Bronchus fibroblast of lung (primary cell): ENCODE results near the gene DDX25. TPM values are rescaled to one million over a fixed set of nuclear protein-coding genes. Genes with fewer than 3 reads are reported as not detected.

ENCODE experiments used
- total RNA-seq: library from RNA; depleted of rRNA; stranded (reverse); fragments of >200 nt; gene quantifications from 2 replicates; pipeline ENCODE4 v1.2.3, GENCODE V29; 2015

The DDX25 gene
- total RNA-seq = 0.15 TPM in 1 of 2 replicates, not detected in the other

GRCh38 chr11:125903711-125904659 is at the start of gene DDX25:
Gene DDX25 (plus strand): TSS chr11:125904508. CDS start chr11:125904518, 10 bp downstream.

DNA sequence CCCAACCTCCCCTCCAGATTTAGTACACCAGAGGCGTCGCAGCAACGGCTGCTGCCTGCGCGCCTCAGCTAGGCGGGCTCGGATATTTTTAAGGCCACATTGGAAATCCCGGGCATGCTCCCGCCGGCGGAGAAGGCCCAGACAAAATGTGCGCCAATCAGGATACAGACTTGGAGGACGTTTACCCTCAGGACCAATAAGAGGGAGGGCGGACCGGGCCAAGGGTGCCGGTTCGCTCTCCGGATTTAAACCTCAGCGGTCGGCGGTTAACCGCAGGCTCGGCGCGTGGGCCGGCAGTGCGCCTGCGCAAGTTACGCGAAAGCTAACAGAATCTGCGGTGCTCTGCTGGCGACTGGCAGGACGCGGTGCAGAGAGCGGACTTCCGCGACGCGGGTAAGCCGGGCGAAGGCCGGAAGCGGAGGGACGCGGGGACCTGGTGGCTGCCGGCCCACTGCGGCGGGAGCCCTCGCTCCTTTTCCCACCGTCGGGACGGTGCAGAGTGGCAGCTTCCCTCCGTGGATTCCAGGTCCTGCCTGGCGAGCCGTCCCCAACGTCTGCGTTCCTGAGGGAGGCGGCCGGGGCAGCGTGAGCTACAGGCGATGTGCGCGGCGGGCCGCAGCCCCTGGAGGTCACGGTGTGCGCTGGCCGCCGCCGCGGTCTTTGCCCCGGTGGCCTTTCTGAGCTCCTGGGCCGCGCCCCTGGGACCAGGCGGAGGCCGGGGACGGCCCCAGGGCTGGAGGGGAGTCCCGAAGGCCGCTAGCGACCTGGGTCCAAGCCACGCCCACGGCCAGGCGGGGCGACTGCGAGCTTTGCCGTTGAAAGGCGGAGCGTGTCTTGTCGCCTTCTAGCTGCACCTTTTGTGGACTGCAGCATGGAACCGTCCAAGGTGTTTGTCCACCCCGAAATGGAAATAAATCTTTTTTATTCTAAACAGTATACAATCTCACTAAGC is 16.7 kb upstream of the DDX25 start, which contains the start of gene HYLS1:
Gene HYLS1 (plus strand): TSS at position 296 of the 952 bp plus-strand sequence. CDS start 11,701 bp downstream, outside the sequence.

GRCh38 chr11:125902927-125903710 is 1.2 kb upstream of the DDX25 start, which contains the start of gene PUS3:
Gene PUS3 (minus strand): TSS chr11:125903206. CDS start chr11:125896284, 6,922 bp downstream.

DNA sequence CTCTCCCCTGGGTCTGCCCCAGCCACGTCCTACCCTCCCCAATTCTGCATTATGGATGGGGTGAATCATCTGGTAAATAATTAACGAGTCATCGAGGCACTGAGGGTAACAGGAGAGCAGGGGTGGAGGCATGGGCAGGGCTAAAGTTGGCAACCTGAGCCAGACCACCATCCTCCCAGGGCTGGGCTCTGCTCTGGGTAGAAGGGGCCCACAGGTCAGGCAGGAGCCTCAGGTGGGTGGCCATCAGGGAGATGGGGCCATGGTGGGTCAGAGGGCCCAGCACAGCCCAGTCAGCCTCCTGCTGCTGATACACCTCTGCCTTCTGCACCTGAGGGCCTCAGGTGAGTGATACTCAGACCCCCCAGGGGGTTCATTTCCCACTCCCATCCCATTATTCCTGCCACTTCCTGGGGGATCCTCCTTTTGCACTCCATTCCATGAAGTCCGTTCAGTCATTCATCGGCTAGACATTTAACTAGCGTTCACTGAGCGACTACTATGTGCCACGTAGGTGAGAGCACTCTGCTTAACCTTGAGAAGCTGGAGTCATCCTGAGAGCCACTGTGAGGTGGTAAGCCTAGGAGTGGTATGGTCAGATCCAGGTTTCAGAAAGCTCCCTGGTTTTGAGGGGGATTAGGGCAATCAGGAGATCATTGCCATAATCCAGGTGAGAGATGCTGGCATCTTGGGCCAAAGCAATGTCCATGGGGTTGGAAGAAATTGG is 41.7 kb downstream of the DDX25 start, which contains the start of gene VSIG10L2:
Gene VSIG10L2 (plus strand): TSS at position 248 of the 724 bp plus-strand sequence. CDS start 12 bp downstream, at position 260.

Other genes starting within 250 kb of the DDX25 start
- gene ACRV1, start 223.7 kb upstream of the DDX25 start, total RNA-seq = not detected in 2 replicates
- gene PATE1, start 158.2 kb upstream of the DDX25 start, total RNA-seq = not detected in 2 replicates
- gene PATE2, start 125.7 kb upstream of the DDX25 start, total RNA-seq = not detected in 2 replicates
- gene PATE3, start 116.4 kb upstream of the DDX25 start, total RNA-seq = not detected in 2 replicates
- gene PATE4, start 71.2 kb upstream of the DDX25 start, total RNA-seq = not detected in 2 replicates
- 10.9 and 12.6 TPM in 2 replicates for gene HYLS1, start 16.8 kb upstream of the DDX25 start, total RNA-seq
- gene PUS3, start 1.3 kb upstream of the DDX25 start, total RNA-seq = 6.8 and 11.6 TPM in 2 replicates
- gene VSIG10L2, start 41.5 kb downstream of the DDX25 start, total RNA-seq = not detected in 2 replicates
- 1.8 and 3.4 TPM in 2 replicates for gene CDON, start 158.4 kb downstream of the DDX25 start, total RNA-seq